Endometrial microvascular endothelial cells (primary cell): ENCODE results near the gene ANO7. TPM values are rescaled to one million over a fixed set of nuclear protein-coding genes. Genes with fewer than 3 reads are reported as not detected.

Source experiments
- in situ Hi-C: cut with HindIII; loops from 2 replicates; pipeline ENCODE4 v1.10.0; 2017; ENCODE audit warnings: low sequenced_read_pairs, low pct_unique_long_range_greater_than_20kb; ENCODE audit errors: inconsistent ontology term
- total RNA-seq: library from RNA; depleted of rRNA; stranded (reverse); fragments of >200 nt; gene quantifications from one replicate; pipeline ENCODE4 v1.2.3, GENCODE V29; 2015; ENCODE audit errors: inconsistent ontology term

ANO7 gene
- total RNA-seq, 1 donor from 2014 or later, result 0.19 TPM

DNA sequence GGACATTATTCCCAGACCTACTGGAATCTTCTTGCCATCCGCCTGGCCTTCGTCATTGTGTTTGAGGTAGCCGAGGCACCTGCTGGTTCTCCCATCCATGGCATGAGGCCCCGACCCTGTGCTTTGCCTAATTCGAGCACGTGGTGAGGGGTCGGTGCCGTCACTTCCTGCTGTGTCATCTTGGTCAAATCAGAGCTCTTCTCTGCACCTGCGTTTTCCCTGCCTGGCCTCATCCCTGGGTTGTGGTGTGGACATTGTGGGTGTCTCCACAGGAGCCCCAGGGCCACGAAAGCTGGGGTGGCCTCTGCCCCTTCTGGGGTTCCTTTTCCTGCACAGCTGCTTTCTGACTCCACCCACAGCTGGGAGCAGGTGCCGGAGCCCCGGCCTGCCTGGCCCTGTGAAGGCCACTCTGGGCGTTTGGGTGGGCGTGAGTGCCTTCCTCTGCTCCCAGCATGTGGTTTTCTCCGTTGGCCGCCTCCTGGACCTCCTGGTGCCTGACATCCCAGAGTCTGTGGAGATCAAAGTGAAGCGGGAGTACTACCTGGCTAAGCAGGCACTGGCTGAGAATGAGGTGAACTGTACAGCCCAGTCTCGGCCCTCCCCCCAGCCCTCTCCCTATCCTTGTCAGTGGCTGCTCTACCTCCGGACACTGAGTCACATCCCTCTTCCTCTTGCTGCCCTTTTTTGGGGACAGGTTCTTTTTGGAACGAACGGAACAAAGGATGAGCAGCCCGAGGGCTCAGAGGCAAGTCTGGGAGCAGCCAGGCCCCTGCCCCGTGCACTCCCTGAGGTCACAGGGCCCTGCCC is 34.9 kb downstream of the ANO7 start:
- in situ Hi-C loops, result no loop called here

DNA sequence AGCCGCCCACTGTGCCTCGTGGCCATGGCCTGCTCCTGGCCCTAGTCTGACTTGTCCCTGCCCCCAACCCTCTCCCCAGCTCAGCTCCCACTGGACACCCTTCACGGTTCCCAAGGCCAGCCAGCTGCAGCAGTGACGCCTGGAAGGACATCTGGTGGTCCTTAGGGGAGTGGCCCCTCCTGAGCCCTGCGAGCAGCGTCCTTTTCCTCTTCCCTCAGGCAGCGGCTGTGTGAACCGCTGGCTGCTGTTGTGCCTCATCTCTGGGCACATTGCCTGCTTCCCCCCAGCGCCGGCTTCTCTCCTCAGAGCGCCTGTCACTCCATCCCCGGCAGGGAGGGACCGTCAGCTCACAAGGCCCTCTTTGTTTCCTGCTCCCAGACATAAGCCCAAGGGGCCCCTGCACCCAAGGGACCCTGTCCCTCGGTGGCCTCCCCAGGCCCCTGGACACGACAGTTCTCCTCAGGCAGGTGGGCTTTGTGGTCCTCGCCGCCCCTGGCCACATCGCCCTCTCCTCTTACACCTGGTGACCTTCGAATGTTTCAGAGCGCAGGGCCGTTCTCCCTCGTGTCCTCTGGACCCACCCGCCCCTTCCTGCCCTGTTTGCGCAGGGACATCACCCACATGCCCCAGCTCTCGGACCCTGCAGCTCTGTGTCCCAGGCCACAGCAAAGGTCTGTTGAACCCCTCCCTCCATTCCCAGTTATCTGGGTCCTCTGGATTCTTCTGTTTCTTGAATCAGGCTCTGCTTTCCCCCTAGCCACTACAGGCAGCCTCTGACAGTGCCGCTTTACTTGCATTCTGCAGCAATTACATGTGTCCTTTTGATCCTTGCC is 35.8 kb downstream of the ANO7 start:
- in situ Hi-C loops, result no loop called here

DNA sequence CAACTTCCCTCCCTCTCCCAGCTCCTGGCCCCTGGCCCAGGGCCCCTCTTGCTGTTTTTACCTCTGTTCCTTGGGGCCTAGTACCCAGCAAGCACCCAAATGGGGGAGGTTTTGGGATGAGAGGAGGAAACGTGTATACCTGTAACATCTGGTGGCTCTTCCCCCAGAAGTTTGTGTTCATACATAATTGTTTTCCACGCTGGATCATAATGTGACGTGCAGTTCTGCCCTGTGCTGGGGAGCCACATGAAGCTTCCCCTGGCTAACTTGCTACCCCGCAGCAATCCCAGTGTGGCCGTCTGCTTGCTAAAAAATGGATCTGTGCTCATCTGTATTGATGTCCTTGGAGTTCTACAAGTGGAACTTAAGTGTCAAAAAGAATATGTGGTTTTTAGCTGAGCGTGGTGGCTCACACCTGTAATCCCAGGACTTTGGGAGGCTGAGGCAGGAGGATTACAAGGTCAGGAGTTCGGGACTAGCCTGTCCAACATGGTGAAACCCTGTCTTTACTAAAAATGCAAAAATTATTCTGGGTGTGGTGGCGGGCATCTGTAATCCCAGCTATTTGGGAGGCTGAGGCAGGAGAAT is 36.5 kb downstream of the ANO7 start:
- in situ Hi-C loops, result no loop called here

DNA sequence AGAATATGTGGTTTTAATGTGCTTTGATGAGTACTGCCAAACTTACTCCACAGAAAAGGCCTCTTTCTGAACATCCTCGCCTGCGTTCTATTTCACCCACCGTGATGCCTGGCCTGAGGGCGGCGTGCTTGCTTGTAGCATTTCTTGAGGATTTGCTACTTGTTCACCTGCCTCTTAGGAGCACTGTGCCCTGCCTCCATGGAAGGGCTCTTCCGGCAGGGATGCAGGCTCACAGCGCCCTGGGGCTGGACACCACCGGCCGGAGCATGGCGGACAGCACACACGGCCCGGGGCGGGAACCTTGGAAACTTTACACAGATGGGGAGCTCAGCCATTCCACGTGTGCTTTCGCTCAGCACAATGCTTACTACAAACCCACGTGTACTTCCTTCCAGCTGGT is 37.1 kb downstream of the ANO7 start:
- in situ Hi-C loops, result no loop called here

- in situ Hi-C loops, result no loop called here
These were observed 37.5 kb downstream of the ANO7 start for GRCh38 chr2:241225983-241226382.

DNA sequence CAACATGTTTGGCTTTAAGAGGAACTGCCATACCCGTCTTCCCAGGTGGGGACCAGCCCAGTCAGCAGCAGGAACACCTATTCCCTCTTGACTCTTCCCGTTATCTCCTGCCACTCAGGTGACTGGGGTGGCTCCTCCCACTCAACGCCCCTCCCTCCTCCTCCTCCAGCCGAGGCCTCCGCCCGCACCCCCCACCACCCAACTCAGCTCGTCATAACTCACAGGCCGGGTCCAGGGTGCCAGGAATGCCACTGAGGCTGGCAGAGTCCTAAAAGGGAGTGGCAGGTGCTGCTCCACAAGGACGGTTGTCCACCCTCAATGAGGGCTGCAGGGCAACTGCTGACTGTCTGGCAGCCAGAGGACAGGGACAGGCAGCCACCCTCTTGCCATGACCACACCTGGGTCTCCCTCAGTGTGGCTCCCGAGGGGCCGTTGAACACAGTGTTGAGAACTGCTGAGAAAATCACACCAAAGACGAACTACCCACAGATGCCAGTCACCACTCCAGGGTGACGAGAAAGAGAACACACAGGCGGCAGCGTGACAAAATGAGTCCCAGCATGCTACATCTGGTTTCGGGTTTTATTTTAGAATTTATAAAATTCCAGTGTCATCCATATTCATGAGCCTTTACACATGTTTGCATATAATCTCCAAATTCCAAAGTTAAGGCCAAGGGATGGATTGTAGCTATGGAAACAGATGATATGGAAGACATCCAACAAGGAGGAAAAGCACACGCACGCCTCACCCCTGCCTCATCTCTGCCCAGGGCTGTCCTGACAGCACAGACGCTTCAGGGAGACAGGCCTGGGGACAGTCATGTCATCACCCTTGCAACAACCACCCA is 38.5 kb downstream of the ANO7 start:
- in situ Hi-C loops, result no loop called here

DNA sequence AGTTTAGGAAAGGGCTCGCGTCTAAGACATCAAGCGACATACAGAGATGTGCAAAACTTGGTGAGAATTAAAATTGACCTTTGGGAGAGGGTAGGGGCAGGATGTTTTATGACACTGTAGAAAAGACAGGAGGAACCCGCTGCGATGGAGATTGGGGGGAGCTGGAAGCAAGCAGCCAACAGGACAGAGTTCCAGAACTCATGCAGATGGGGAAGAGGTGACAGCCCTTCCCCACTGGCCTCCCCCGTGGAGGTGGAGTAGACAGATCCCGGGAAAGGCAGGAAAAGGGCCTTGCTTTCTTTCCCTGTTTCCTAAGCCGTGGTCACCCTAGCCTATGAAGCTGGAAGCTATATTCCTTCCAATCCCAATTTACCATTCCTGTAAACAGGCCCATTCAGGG is 39.1 kb downstream of the ANO7 start:
- in situ Hi-C loops, result no loop called here

DNA sequence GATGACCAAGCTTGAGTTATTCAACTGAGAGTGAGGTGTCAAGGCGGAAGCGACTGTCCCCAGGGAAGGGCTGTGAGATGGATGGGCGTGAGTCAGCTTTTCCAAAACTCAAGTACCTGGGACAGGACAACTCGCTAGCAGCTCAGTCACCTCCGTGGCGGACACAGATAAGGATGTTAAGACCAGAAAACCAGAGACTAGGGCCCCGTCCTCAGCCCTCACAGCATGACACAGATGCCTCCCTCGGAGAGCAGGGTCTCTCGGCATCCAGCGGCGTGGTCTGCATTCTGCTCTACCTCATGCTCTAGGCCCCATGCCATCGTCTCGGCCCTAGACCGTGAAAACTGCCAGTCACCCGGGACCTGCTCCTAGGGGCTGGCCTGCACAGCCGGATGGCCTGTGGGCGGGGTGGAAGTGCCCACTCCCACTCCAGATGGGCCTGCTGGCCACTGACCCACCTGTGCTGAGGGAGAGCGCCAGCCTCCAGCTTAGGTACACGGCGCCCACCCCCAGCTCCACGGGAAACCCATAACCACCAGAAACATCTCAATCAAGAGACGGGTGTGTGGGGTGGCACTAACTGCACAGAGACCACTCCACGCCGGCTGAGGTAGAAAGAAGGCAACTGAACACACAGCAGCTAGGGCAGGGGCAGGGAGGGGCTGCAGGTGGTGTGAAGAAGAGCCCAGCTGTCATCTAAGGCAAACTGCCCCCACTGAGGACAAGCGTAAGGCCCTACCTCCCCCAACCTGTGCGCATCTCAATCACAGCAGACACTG is 39.8 kb downstream of the ANO7 start:
- in situ Hi-C loops, result no loop called here

- in situ Hi-C loops, result no loop called here
These were observed 40.5 kb downstream of the ANO7 start for GRCh38 chr2:241228860-241229516.

- in situ Hi-C loops, result no loop called here
These were observed 41.3 kb downstream of the ANO7 start for GRCh38 chr2:241229563-241230401.

GRCh38 chr2:241230435-241230834 is 42.0 kb downstream of the ANO7 start:
- in situ Hi-C loops, result no loop called here

- in situ Hi-C loops, result no loop called here
These were observed 44.5 kb downstream of the ANO7 start for GRCh38 chr2:241232736-241233575.

- in situ Hi-C loops, result no loop called here
These were observed 45.8 kb downstream of the ANO7 start for GRCh38 chr2:241234066-241234790.

DNA sequence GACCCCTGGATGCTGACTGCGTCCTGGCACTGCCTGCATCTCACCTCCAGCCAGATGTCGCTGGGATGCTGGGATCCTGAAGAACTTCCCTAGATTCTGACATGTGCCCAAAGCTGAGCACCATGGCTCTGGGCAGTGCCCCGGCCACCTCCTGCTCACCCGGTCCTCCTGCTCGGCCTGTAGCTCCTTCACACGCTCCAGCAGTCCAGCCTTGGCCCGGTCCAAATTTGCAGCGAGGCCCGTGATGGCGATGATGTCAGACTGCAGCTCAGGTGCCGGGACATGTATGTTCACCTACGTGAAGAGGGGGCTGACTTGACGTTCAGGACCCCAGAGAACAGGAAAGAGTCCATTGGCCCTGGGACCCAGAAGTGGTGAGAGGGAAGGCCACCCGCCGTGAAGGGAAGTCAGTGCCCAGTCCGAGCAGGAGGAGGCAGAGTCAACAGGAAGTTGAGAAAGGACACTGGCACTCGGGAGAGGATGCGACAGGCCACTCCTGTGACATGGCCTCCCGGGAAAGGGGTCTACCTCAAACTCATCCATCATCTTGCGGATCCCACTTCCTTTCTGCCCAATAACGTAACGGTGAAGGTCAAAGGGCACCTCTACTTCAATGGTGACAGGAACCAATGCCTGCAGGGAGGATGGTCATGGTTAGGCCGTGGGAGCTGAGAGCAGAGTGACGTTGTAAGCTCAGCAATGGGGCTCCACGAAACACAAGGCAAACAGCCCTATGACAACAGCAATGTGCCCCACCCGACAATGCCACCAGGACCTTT is 46.7 kb downstream of the ANO7 start:
- in situ Hi-C loops, result no loop called here
